Measurements from ENCODE around the gene ACP7.
"Not testable (repeated sequence)": the region's sequence is repeated elsewhere in the genome, so short reads cannot be mapped to it uniquely, and the experiment has no call there.

ACP7 gene

GRCh38 chr19:39113199-39113598, 29.0 kb downstream of the ACP7 start:
- no peaks in the 10 kb centered on the region for H3K27me3 ChIP-seq (ENCODE audit: insufficient read depth, low read length, poor library complexity)
- H3K36me3 ChIP-seq (ENCODE audit: insufficient read depth, low read length): no peaks in the 10 kb centered on the region
- H3K4me1 ChIP-seq (ENCODE audit: insufficient read depth, low read length): no peaks in the 10 kb centered on the region
- no peak overlapping the region for H3K4me3 ChIP-seq (ENCODE audit: low read depth in 1 of 2, low read length in 2 of 2)
- TF ChIP-seq EZH2 (IDR thresholded peaks at IDR 0.05; ENCODE audit: borderline replicate concordance, low read depth, low read length, severe bottlenecking) (no peak), CTCF (IDR thresholded peaks at IDR 0.05; ENCODE audit: borderline replicate concordance, extremely low read depth, low read length, poor library complexity, severe bottlenecking) (no peak)
- H3K27ac ChIP-seq (ENCODE audit: low read length): no peak overlapping the region
- no peaks in the 10 kb centered on the region for H3K9me3 ChIP-seq (ENCODE audit: insufficient read depth, low read length, severe bottlenecking)
- DNase-seq (no peak), ATAC-seq (ENCODE audit: insufficient read depth, low read depth) (no peak)
- no peak overlapping the region for H3K4me2 ChIP-seq (ENCODE audit: insufficient read depth, low read length)
- no peaks in the 10 kb centered on the region; the same call in 1 of the 2 replicates for H4K20me1 ChIP-seq (ENCODE audit: insufficient read depth, low read length)
- no peaks in the 10 kb centered on the region for H3K79me2 ChIP-seq (ENCODE audit: insufficient read depth, low read length)
- no peak overlapping the region for H3K9ac ChIP-seq (ENCODE audit: low read depth, low read length)
- H2AFZ ChIP-seq (ENCODE audit: low read depth, low read length): no peak overlapping the region

- H3K9me3 ChIP-seq (ENCODE audit: insufficient read depth, low read length, severe bottlenecking): no peaks in the 10 kb centered on the region
- no peaks in the 10 kb centered on the region for H3K79me2 ChIP-seq (ENCODE audit: insufficient read depth, low read length)
- H3K4me2 ChIP-seq (ENCODE audit: insufficient read depth, low read length): no peak overlapping the region
- DNase-seq (no peak), ATAC-seq (ENCODE audit: insufficient read depth, low read depth) (no peak)
- no peaks in the 10 kb centered on the region; the same call in 1 of the 2 replicates for H4K20me1 ChIP-seq (ENCODE audit: insufficient read depth, low read length)
- no peaks in the 10 kb centered on the region for H3K4me1 ChIP-seq (ENCODE audit: insufficient read depth, low read length)
- TF ChIP-seq CTCF (IDR thresholded peaks at IDR 0.05; ENCODE audit: borderline replicate concordance, extremely low read depth, low read length, poor library complexity, severe bottlenecking) (no peak), EZH2 (IDR thresholded peaks at IDR 0.05; ENCODE audit: borderline replicate concordance, low read depth, low read length, severe bottlenecking) (no peak)
- H3K9ac ChIP-seq (ENCODE audit: low read depth, low read length): no peak overlapping the region
- no peak overlapping the region for H2AFZ ChIP-seq (ENCODE audit: low read depth, low read length)
- H3K27ac ChIP-seq (ENCODE audit: low read length): no peak overlapping the region
- H3K36me3 ChIP-seq (ENCODE audit: insufficient read depth, low read length): no peaks in the 10 kb centered on the region
- H3K27me3 ChIP-seq (ENCODE audit: insufficient read depth, low read length, poor library complexity): no peaks in the 10 kb centered on the region
- H3K4me3 ChIP-seq (ENCODE audit: low read depth in 1 of 2, low read length in 2 of 2): no peak overlapping the region
Observed at GRCh38 chr19:39115105-39115847, 31.1 kb downstream of the ACP7 start.

GRCh38 chr19:39117023-39117422, 32.9 kb downstream of the ACP7 start:
- not testable (repeated sequence) for H3K4me1 ChIP-seq (ENCODE audit: insufficient read depth, low read length); H3K9me3 ChIP-seq (ENCODE audit: insufficient read depth, low read length, severe bottlenecking); H3K27ac ChIP-seq (ENCODE audit: low read length); H3K36me3 ChIP-seq (ENCODE audit: insufficient read depth, low read length); H4K20me1 ChIP-seq (ENCODE audit: insufficient read depth, low read length); H3K79me2 ChIP-seq (ENCODE audit: insufficient read depth, low read length); H3K9ac ChIP-seq (ENCODE audit: low read depth, low read length); H3K27me3 ChIP-seq (ENCODE audit: insufficient read depth, low read length, poor library complexity); ATAC-seq (ENCODE audit: insufficient read depth, low read depth); H3K4me3 ChIP-seq (ENCODE audit: low read depth in 1 of 2, low read length in 2 of 2); H3K4me2 ChIP-seq (ENCODE audit: insufficient read depth, low read length); H2AFZ ChIP-seq (ENCODE audit: low read depth, low read length); DNase-seq

GRCh38 chr19:39119830-39120229, 35.7 kb downstream of the ACP7 start:
- Histone ChIP-seq H3K79me2 (ENCODE audit: insufficient read depth, low read length) (no peaks in the 10 kb centered on the region), H3K4me1 (ENCODE audit: insufficient read depth, low read length) (no peaks in the 10 kb centered on the region), H3K27ac (ENCODE audit: low read length) (no peak overlapping the region), H3K36me3 (ENCODE audit: insufficient read depth, low read length) (no peaks in the 10 kb centered on the region), H3K27me3 (ENCODE audit: insufficient read depth, low read length, poor library complexity) (no peaks in the 10 kb centered on the region), H3K4me2 (ENCODE audit: insufficient read depth, low read length) (no peak overlapping the region), H3K9me3 (ENCODE audit: insufficient read depth, low read length, severe bottlenecking) (no peaks in the 10 kb centered on the region), H2AFZ (ENCODE audit: low read depth, low read length) (no peak overlapping the region), H3K9ac (ENCODE audit: low read depth, low read length) (no peak overlapping the region), H4K20me1 (ENCODE audit: insufficient read depth, low read length) (no peaks in the 10 kb centered on the region), H3K4me3 (ENCODE audit: low read depth in 1 of 2, low read length in 2 of 2) (no peak overlapping the region)
- DNase-seq (no peak), ATAC-seq (ENCODE audit: insufficient read depth, low read depth) (no peak)
- no peak for TF ChIP-seq CTCF (IDR thresholded peaks at IDR 0.05; ENCODE audit: borderline replicate concordance, extremely low read depth, low read length, poor library complexity, severe bottlenecking)
- no peak for TF ChIP-seq EZH2 (IDR thresholded peaks at IDR 0.05; ENCODE audit: borderline replicate concordance, low read depth, low read length, severe bottlenecking)
